Smooth muscle cell (in vitro differentiated cells): ENCODE measurements around the gene P2RY10. TPM values are rescaled to one million over a fixed set of nuclear protein-coding genes. Genes with fewer than 3 reads are reported as not detected.

Experiments used
- DNase-seq: peaks from one replicate; lab custom pipeline; 2025; ENCODE audit not compliant: unreplicated experiment; lab: John Stamatoyannopoulos, UW
- H2AFZ ChIP-seq: fragments of 200-600 bp; sonication (generic); 2 replicates; pipeline ENCODE4 v1.6.0; 2016; ENCODE audit warnings: antibody characterized with exemption, low read depth, mild to moderate bottlenecking
- H3F3A ChIP-seq: fragments of 200-600 bp; sonication (generic); 2 replicates; pipeline ENCODE4 v1.6.0; 2017; ENCODE audit warnings: antibody characterized with exemption, low read depth
- H3K27ac ChIP-seq: fragments of 200-600 bp; sonication (generic); 2 replicates; pipeline ENCODE4 v1.5.1; 2016; ENCODE audit warnings: low read depth, mild to moderate bottlenecking
- H3K27me3 ChIP-seq: fragments of 200-600 bp; sonication (generic); 2 replicates; pipeline ENCODE4 v1.6.1; 2016; ENCODE audit warnings: low read depth, mild to moderate bottlenecking
- H3K36me3 ChIP-seq: fragments of 200-600 bp; sonication (generic); 2 replicates; pipeline ENCODE4 v1.5.1; 2016; ENCODE audit warnings: low read depth
- H3K4me1 ChIP-seq: fragments of 200-600 bp; sonication (generic); 2 replicates; pipeline ENCODE4 v1.5.1; 2016; ENCODE audit warnings: low read depth
- H3K4me2 ChIP-seq: fragments of 200-600 bp; sonication (generic); 2 replicates; pipeline ENCODE4 v1.6.0; 2016; ENCODE audit warnings: mild to moderate bottlenecking
- H3K4me3 ChIP-seq: fragments of 200-600 bp; sonication (generic); 2 replicates; pipeline ENCODE4 v1.5.1; 2016; ENCODE audit warnings: mild to moderate bottlenecking
- H3K79me2 ChIP-seq: fragments of 200-600 bp; sonication (generic); 2 replicates; pipeline ENCODE4 v1.6.0; 2016; ENCODE audit warnings: low read depth, mild to moderate bottlenecking
- H3K9ac ChIP-seq: fragments of 200-600 bp; sonication (generic); 2 replicates; pipeline ENCODE4 v1.6.0; 2016; ENCODE audit warnings: low read depth
- H3K9me3 ChIP-seq: fragments of 200-600 bp; sonication (generic); replicated peaks from 2 replicates; pipeline ENCODE4 v1.5.1; 2016; ENCODE audit warnings: low read depth
- H4K20me1 ChIP-seq: fragments of 200-600 bp; sonication (generic); 2 replicates; pipeline ENCODE4 v1.6.0; 2016; ENCODE audit warnings: low read depth
- CTCF ChIP-seq: fragments of 200-600 bp; sonication (generic); IDR thresholded peaks from 2 replicates; pipeline ENCODE4 v1.5.1; 2017; ENCODE audit warnings: borderline replicate concordance, mild to moderate bottlenecking, antibody characterized with exemption; ENCODE audit not compliant: insufficient read depth, poor library complexity, severe bottlenecking
- WGBS: methylation state at CpG from one replicate; pipeline ENCODE4 v1.1.7; 2016; ENCODE audit warnings: low lambda C conversion rate; 5-methylcytosine and 5-hydroxymethylcytosine counted together
- polyA plus RNA-seq: library from polyadenylated mRNA; unstranded; fragments of >200 nt; fragmentation: Nextera tagmentation; extraction: Ambion mirVana; gene quantifications from 2 replicates; pipeline ENCODE4 v1.2.1, GENCODE V29; 2016
- total RNA-seq: library from RNA; depleted of rRNA; stranded (reverse); fragments of >200 nt; gene quantifications from 2 replicates; pipeline ENCODE4 v1.2.3, GENCODE V29; 2014

P2RY10 gene
- total and polyA plus RNA-seq, 2 experiments from 2014 or later: not detected

- H3K36me3 ChIP-seq: no peaks in the 10 kb centered on the region
- 61% methylated on average over 2 of the region's 2 CpGs for WGBS
Measured at GRCh38 chrX:78958419-78959116, 13.4 kb downstream of the P2RY10 start.

GRCh38 chrX:78960888-78961287 is 15.7 kb downstream of the P2RY10 start:
- Histone ChIP-seq H3K4me2 (no peak overlapping the region), H3K79me2 (no peaks in the 10 kb centered on the region), H3K9ac (no peak overlapping the region), H3K27ac (no peak overlapping the region), H3K27me3 (no peaks in the 10 kb centered on the region), H3K4me3 (no peak overlapping the region), H3F3A (no peaks in the 10 kb centered on the region), H3K4me1 (no peaks in the 10 kb centered on the region), H4K20me1 (no peaks in the 10 kb centered on the region), H3K9me3 (no peaks in the 10 kb centered on the region), H2AFZ (no peak overlapping the region), H3K36me3 (no peaks in the 10 kb centered on the region)
- 80% methylated on average over 8 of the region's 8 CpGs for WGBS
- DNase-seq: no peak
- TF ChIP-seq CTCF: no peak

More at GRCh38 chrX:78958419-78959116, 13.4 kb downstream of the P2RY10 start:
- Histone ChIP-seq H3K4me2 (no peak overlapping the region), H3K79me2 (no peaks in the 10 kb centered on the region), H4K20me1 (no peaks in the 10 kb centered on the region), H3K4me1 (no peaks in the 10 kb centered on the region), H3K4me3 (no peak overlapping the region), H3F3A (no peaks in the 10 kb centered on the region), H3K27ac (no peak overlapping the region), H2AFZ (no peak overlapping the region), H3K9me3 (no peaks in the 10 kb centered on the region), H3K9ac (no peak overlapping the region), H3K27me3 (no peaks in the 10 kb centered on the region)
- no peak for DNase-seq
- TF ChIP-seq CTCF: no peak

- DNase-seq: no peak
- Histone ChIP-seq H3K9ac (no peak overlapping the region), H3K4me1 (no peaks in the 10 kb centered on the region), H3F3A (no peaks in the 10 kb centered on the region), H3K4me2 (no peak overlapping the region), H3K27ac (no peak overlapping the region), H3K79me2 (no peaks in the 10 kb centered on the region), H3K4me3 (no peak overlapping the region), H3K9me3 (no peaks in the 10 kb centered on the region), H3K36me3 (no peaks in the 10 kb centered on the region), H4K20me1 (no peaks in the 10 kb centered on the region), H2AFZ (no peak overlapping the region), H3K27me3 (no peaks in the 10 kb centered on the region)
- WGBS: 60% methylated on average over 3 of the region's 3 CpGs
- TF ChIP-seq CTCF: no peak
Measured at GRCh38 chrX:78964598-78964997, 19.4 kb downstream of the P2RY10 start.
